ENCODE data around the gene PGBD5. TPM values are rescaled to one million over a fixed set of nuclear protein-coding genes. Genes with fewer than 3 reads are reported as not detected.

Gene PGBD5
- total and polyA plus RNA-seq, 9 of the 15 experiments (the other 6 are each of a cell fraction or from before 2014, with no cell fraction given): under 0.01 to 0.40 (median 0.10) TPM; not detected in 3

DNA sequence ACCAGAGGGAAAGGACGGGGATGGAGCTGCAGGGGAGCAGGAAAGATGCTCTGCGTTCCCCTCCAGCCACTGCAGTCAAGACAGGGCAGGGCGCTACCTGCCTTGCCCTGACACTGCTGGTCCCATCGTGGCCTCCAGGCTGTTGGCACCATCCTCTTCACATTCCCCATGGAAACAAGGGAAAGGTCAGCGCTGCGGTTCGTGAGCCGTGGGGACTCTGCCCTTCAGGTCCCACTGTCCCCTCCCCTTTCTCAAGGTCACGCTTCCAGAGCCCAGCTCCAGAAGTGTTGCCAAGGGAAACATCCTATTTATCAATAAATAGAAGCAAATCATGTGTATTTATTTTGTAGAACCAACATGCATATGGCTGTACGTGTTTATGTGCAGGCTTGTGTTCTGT lies 56.0 kb downstream of the PGBD5 start:
- DNase-seq (ENCODE audit: extremely low read depth in 1 of 4, low spot score in 3 of 4): no peak
- BruUV-seq (replicated peaks): no TSS peak
- intact Hi-C loops (cut with micrococcal nuclease) (no loop called here), in situ Hi-C loops (cut with MboI) (no loop called here)
- H3K36me3 ChIP-seq (ENCODE audit: control insufficient read depth, insufficient read depth, low read length): no peaks in the 10 kb centered on the region
- no peaks in the 10 kb centered on the region for H3K4me1 ChIP-seq (replicated peaks in 1 of 2; ENCODE audit: control insufficient read depth in 2 of 2, insufficient read depth in 2 of 2, low read length in 2 of 2)
- POLR2A ChIA-PET: interaction anchor here (1.1 kb wide), 1 partner anchor 16 kb away, joined by 5 read pairs; no protein-coding TSS in a partner anchor
- H4K20me1 ChIP-seq (replicated peaks; ENCODE audit: control insufficient read depth, insufficient read depth, low read length): no peaks in the 10 kb centered on the region
- H3K79me2 ChIP-seq (ENCODE audit: control insufficient read depth, insufficient read depth, low read length): no peaks in the 10 kb centered on the region
- no peak for TF ChIP-seq ZNF324 (CRISPR knock-in tag; IDR thresholded peaks at IDR 0.05)
- TF ChIP-seq, protein P1, sequence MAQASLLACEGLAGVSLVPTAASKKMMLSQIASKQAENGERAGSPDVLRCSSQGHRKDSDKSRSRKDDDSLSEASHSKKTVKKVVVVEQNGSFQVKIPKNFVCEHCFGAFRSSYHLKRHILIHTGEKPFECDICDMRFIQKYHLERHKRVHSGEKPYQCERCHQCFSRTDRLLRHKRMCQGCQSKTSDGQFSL (CRISPR knock-in tag; IDR thresholded peaks at IDR 0.05): 0 out of 2 replicates have a peak, but pooled peaks have one; percentile 23
- TF ChIP-seq, protein P1 (tag; IDR thresholded peaks at IDR 0.05): no peak
- no peak overlapping the region for H3K27ac ChIP-seq (ENCODE audit: extremely low read depth, low read depth, low read length)
- 0% methylated on average over 10 of the region's 10 CpGs for WGBS (ENCODE audit: insufficient coverage, low coverage, missing lambda C conversion rate)
- peaks cover 24 to 69% of the 10 kb centered on the region in 2 experiments for H3K27me3 ChIP-seq (ENCODE audit: control insufficient read depth in 2 of 2, insufficient read depth in 2 of 2, low read length in 2 of 2)
- no peak overlapping the region for H2AFZ ChIP-seq (ENCODE audit: low read depth, low read length)
- ATAC-seq: no peak
- H3K9me3 ChIP-seq (replicated peaks; ENCODE audit: control insufficient read depth, insufficient read depth, low read depth, low read length): no peaks in the 10 kb centered on the region
- CTCF ChIA-PET (ENCODE audit: low intra/inter-chr PET ratio): no interaction called here
- H3K9me1 ChIP-seq (ENCODE audit: control insufficient read depth, insufficient read depth, low read length): no peaks in the 10 kb centered on the region
- no peak overlapping the region for H3K4me2 ChIP-seq (ENCODE audit: insufficient read depth, low read length)
- FAIRE-seq: no peak
- H3K9ac ChIP-seq (ENCODE audit: insufficient read depth in 1 of 2, low read depth in 2 of 2, low read length in 2 of 2): no peak overlapping the region
- no peak overlapping the region for H3K4me3 ChIP-seq

DNA sequence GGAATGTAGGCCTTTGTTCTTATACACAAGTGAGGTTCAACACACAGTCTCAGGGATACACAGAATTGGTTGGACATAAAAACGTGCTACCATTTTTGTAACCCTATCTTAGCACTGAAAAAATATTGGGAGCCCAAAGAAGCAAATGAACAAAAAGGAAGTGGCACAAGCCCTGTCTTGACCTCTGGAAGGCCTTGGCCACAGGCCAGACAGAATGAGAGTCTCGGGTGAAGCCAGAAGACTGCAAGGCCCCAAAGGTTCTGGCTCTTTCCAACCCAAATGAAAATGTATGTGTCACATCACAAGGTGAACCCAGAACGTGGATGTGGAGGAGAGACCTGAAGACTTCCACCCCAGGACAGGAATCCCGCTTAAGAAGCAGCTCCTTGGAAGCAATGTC lies 57.3 kb downstream of the PGBD5 start:
- in situ Hi-C loops (cut with MboI): no loop called here
- intact Hi-C loops (cut with micrococcal nuclease): no loop called here
- Histone ChIP-seq H3K4me3 (no peak overlapping the region), H3K4me2 (ENCODE audit: insufficient read depth, low read length) (no peak overlapping the region), H2AFZ (ENCODE audit: low read depth, low read length) (no peak overlapping the region), H3K9ac (ENCODE audit: insufficient read depth in 1 of 2, low read depth in 2 of 2, low read length in 2 of 2) (no peak overlapping the region), H3K27me3 (ENCODE audit: control insufficient read depth in 2 of 2, insufficient read depth in 2 of 2, low read length in 2 of 2) (peaks cover 29 to 76% of the 10 kb centered on the region in 2 experiments), H3K27ac (ENCODE audit: extremely low read depth, low read depth, low read length) (no peak overlapping the region), H3K4me1 (replicated peaks in 1 of 2; ENCODE audit: control insufficient read depth in 2 of 2, insufficient read depth in 2 of 2, low read length in 2 of 2) (no peaks in the 10 kb centered on the region), H3K9me1 (ENCODE audit: control insufficient read depth, insufficient read depth, low read length) (no peaks in the 10 kb centered on the region), H3K36me3 (ENCODE audit: control insufficient read depth, insufficient read depth, low read length) (no peaks in the 10 kb centered on the region), H3K9me3 (replicated peaks; ENCODE audit: control insufficient read depth, insufficient read depth, low read depth, low read length) (no peaks in the 10 kb centered on the region), H4K20me1 (replicated peaks; ENCODE audit: control insufficient read depth, insufficient read depth, low read length) (no peaks in the 10 kb centered on the region), H3K79me2 (ENCODE audit: control insufficient read depth, insufficient read depth, low read length) (no peaks in the 10 kb centered on the region)
- 0 out of 2 replicates have a peak, but pooled peaks have one; percentile 20 for TF ChIP-seq NFIC (IDR thresholded peaks at IDR 0.05)
- TF ChIP-seq ZNF311 (CRISPR knock-in tag; IDR thresholded peaks at IDR 0.05): no peak
- CTCF ChIA-PET (ENCODE audit: low intra/inter-chr PET ratio): no interaction called here
- FAIRE-seq: no peak
- BruUV-seq (replicated peaks): no TSS peak
- POLR2A ChIA-PET: no interaction called here
- 3% methylated on average over 4 of the region's 4 CpGs for WGBS (ENCODE audit: insufficient coverage, low coverage, missing lambda C conversion rate)
- no peak for ATAC-seq
- no peak for DNase-seq (ENCODE audit: extremely low read depth in 1 of 4, low spot score in 3 of 4)

Data from K562 (cell line).